Suprapubic skin (tissue), 4 donors: ENCODE results near the gene GJA9. TPM values are rescaled to one million over a fixed set of nuclear protein-coding genes. Genes with fewer than 3 reads are reported as not detected.

Experiments used
- DNase-seq, 2 donors: peaks; one replicate each; pipeline ENCODE4 v3.0.0-alpha.2; 2019; ENCODE audit warnings: low spot score in 2 of 2
- H3K27ac ChIP-seq: fragments of 200-600 bp; sonication (generic); one replicate; pipeline ENCODE4 v1.5.1; 2019
- H3K27me3 ChIP-seq: fragments of 200-600 bp; sonication (generic); one replicate; pipeline ENCODE4 v1.5.1; 2019
- H3K36me3 ChIP-seq: fragments of 200-600 bp; sonication (generic); one replicate; pipeline ENCODE4 v1.5.1; 2019
- H3K4me1 ChIP-seq: fragments of 200-600 bp; sonication (generic); one replicate; pipeline ENCODE4 v1.5.1; 2019
- H3K4me3 ChIP-seq: fragments of 200-600 bp; sonication (generic); one replicate; pipeline ENCODE4 v1.5.1; 2019; ENCODE audit warnings: mild to moderate bottlenecking
- H3K9me3 ChIP-seq: fragments of 200-600 bp; sonication (generic); one replicate; pipeline ENCODE4 v1.5.1; 2019
- EP300 ChIP-seq: sonication (generic); formaldehyde crosslinking; IDR thresholded peaks from one replicate; pipeline ENCODE4 v1.6.1; 2017; ENCODE audit warnings: antibody characterized with exemption
- POLR2A ChIP-seq, 2 donors: fragments of 450-650 bp; IDR thresholded peaks; one replicate each; pipeline ENCODE4 v1.6.1; 2017; ENCODE audit warnings: antibody characterized with exemption in 2 of 2, mild to moderate bottlenecking in 2 of 2, moderate library complexity in 2 of 2
- POLR2AphosphoS5 ChIP-seq, 3 donors: sonication (generic); formaldehyde crosslinking; IDR thresholded peaks; one replicate each; pipeline ENCODE4 v1.6.1; 2017; ENCODE audit warnings: antibody characterized with exemption in 3 of 3
- WGBS: methylation state at CpG from one replicate; pipeline ENCODE4 v1.1.5; 2018; 5-methylcytosine and 5-hydroxymethylcytosine counted together
- total RNA-seq, 4 donors: library from RNA; depleted of rRNA; stranded (reverse); fragments of >200 nt; gene quantifications; one replicate each; pipeline ENCODE4 v1.1.0, GENCODE V29; 2016
- TF ChIP-seq, protein P1 (sequence below), 2 donors: fragments of 200-600 bp in 1 of 2; fragments of 450-650 bp in 1 of 2; sonication (generic) in 1 of 2; IDR thresholded peaks; one replicate each; pipeline ENCODE4 v1.5.1; 2016 to 2019; ENCODE audit warnings: antibody characterized with exemption in 2 of 2, mild to moderate bottlenecking in 1 of 2, moderate library complexity in 1 of 2

GJA9 gene
- total RNA-seq, 4 donors from 2014 or later = 1.1 TPM; not detected in 3

DNA sequence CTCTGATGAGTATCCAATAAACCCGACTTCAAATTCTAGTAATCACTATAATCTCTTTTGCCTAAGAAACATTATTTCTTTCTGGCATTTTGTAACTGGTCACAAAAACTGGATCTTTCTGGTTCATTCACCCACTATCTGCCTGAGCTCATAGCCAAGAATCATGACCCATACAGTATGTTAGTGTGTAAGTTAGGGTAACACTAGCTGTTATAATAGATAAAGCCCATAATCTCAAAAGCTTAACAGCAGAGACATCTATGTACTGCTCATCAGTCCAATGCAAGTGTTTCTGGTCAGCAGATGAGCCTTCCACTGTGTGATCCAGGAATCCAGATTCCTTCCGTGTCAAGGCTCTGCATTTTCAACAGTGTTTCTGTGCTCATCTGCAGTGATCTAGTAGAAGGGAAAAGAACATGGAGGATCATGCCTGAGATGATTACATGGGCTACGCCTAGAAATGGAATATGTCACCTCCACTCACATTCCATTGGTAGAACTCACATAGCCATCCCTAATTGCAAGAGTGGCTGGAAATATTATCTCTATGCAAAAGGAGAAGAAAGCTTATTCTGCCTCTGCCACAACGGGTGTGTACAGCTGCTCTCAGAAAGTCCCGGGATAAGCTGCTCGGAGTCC is 49.5 kb downstream of the GJA9 start:
- Histone ChIP-seq H3K27me3 (peaks cover 4% of the 10 kb centered on the region), H3K4me3 (no peak overlapping the region), H3K4me1 (peaks cover 5% of the 10 kb centered on the region), H3K27ac (no peak overlapping the region), H3K36me3 (no peaks in the 10 kb centered on the region), H3K9me3 (no peaks in the 10 kb centered on the region)
- 74% methylated on average over 6 of the region's 6 CpGs for WGBS
- DNase-seq = no peak
- no peak for TF ChIP-seq EP300
- TF ChIP-seq POLR2A (IDR thresholded peaks at IDR 0.05) = no peak
- TF ChIP-seq POLR2AphosphoS5 (IDR thresholded peaks at IDR 0.05) = no peak
- TF ChIP-seq, protein P1, sequence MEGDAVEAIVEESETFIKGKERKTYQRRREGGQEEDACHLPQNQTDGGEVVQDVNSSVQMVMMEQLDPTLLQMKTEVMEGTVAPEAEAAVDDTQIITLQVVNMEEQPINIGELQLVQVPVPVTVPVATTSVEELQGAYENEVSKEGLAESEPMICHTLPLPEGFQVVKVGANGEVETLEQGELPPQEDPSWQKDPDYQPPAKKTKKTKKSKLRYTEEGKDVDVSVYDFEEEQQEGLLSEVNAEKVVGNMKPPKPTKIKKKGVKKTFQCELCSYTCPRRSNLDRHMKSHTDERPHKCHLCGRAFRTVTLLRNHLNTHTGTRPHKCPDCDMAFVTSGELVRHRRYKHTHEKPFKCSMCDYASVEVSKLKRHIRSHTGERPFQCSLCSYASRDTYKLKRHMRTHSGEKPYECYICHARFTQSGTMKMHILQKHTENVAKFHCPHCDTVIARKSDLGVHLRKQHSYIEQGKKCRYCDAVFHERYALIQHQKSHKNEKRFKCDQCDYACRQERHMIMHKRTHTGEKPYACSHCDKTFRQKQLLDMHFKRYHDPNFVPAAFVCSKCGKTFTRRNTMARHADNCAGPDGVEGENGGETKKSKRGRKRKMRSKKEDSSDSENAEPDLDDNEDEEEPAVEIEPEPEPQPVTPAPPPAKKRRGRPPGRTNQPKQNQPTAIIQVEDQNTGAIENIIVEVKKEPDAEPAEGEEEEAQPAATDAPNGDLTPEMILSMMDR (IDR thresholded peaks at IDR 0.05) = no peak

DNA sequence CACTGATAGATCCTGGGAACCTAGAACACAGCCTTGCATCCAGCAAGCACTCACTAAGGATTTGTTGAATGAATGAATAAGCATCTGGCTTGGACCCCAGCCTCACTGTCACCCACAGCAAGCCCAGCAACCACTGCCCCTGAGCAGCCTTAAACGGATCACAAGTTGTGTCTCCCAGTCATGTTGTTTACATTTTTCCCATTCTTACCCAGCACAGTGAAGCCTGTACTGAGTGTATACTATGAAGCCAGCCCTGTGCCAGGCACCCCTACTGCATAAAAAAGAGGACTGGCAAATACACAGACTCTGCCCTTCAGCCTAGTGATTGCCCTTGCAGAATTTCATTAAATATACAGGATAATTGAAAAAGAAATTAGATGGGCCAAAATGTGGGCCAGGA is 52.0 kb downstream of the GJA9 start:
- H3K4me1 ChIP-seq = no peaks in the 10 kb centered on the region
- H3K27me3 ChIP-seq = peaks cover 12% of the 10 kb centered on the region
- no peak overlapping the region for H3K4me3 ChIP-seq
- no peaks in the 10 kb centered on the region for H3K36me3 ChIP-seq
- no peaks in the 10 kb centered on the region for H3K9me3 ChIP-seq
- 47% methylated on average over 1 of the region's 1 CpG for WGBS
- H3K27ac ChIP-seq = no peak overlapping the region
- no peak for DNase-seq
- TF ChIP-seq EP300 (no peak), POLR2AphosphoS5 (IDR thresholded peaks at IDR 0.05) (no peak), POLR2A (IDR thresholded peaks at IDR 0.05) (no peak)
- TF ChIP-seq, protein P1 (IDR thresholded peaks at IDR 0.05) = no peak

DNA sequence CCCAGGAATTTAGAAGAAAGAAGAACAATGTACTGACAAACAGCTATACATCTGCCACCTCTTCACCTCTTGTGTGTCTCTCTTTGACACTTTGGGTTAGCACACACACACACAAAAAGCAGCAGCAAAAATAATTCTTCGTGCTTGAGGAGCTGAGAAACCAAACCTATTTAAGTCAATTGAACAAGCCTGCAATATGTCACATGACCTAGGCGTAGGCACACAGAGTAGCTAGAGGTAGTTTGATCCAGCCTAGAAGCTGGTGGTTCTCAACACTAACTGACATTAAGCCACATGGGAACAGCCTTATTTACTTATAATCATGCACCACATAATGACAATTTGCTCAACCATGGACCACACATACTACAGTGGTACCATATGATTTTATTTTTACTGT is 54.1 kb downstream of the GJA9 start:
- no peak for DNase-seq
- WGBS = 77% methylated on average over 2 of the region's 2 CpGs
- H3K4me3 ChIP-seq = no peak overlapping the region

DNA sequence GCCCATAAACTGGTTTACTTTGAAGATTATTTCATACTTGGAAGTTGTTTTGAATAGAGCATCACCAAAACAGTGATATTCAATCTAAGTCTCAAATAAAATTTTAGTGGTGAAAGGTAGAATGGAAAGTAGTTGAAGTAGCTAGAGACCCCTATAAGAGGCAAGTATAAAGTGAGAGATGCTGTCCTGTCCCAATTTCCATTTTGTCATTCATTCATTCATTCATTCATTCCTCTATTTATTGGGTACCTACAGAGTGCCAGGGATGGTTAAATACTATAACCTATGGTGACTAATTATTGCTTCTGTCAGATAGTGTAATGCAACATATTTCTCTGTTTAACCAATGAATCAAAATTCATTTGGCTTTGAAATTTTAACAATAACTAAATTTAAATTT is 54.5 kb downstream of the GJA9 start:
- no peak for DNase-seq
- no peaks in the 10 kb centered on the region for H3K4me1 ChIP-seq
- no peak for TF ChIP-seq POLR2A (IDR thresholded peaks at IDR 0.05)
- no peak for TF ChIP-seq POLR2AphosphoS5 (IDR thresholded peaks at IDR 0.05)
- TF ChIP-seq, protein P1 (IDR thresholded peaks at IDR 0.05) = no peak
- TF ChIP-seq EP300 = no peak
- H3K36me3 ChIP-seq = no peaks in the 10 kb centered on the region
- H3K27me3 ChIP-seq = peaks cover 23% of the 10 kb centered on the region
- H3K4me3 ChIP-seq = no peak overlapping the region
- H3K9me3 ChIP-seq = no peaks in the 10 kb centered on the region
- no peak overlapping the region for H3K27ac ChIP-seq

More for the DNA sequence above, 54.1 kb downstream of the GJA9 start:
- H3K4me1 ChIP-seq = no peaks in the 10 kb centered on the region
- peaks cover 21% of the 10 kb centered on the region for H3K27me3 ChIP-seq
- no peak overlapping the region for H3K27ac ChIP-seq
- H3K36me3 ChIP-seq = no peaks in the 10 kb centered on the region
- TF ChIP-seq POLR2A (IDR thresholded peaks at IDR 0.05) = no peak
- TF ChIP-seq POLR2AphosphoS5 (IDR thresholded peaks at IDR 0.05) = no peak
- TF ChIP-seq, protein P1 (IDR thresholded peaks at IDR 0.05) = no peak
- no peak for TF ChIP-seq EP300
- H3K9me3 ChIP-seq = no peaks in the 10 kb centered on the region

DNA sequence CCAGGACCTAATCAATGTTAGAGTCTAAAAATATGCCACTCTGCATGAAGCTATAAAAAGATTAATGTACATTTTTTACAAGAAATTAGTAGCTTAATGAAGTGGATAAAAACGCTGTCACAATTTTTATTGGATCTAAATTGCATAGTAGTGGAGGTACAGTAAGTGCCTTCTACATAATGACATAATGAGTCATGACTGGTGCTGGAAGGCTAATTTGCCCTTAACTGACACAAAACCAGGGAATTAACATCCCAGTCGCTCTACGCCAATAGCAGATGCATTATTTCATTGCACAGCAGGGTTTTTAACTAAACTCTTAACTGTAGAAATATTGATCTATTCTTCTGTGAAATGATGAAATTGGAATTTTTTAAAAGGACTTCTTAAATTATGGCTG is 55.1 kb downstream of the GJA9 start:
- peaks cover 23% of the 10 kb centered on the region for H3K27me3 ChIP-seq
- no peak overlapping the region for H3K4me3 ChIP-seq
- H3K4me1 ChIP-seq = no peaks in the 10 kb centered on the region
- H3K36me3 ChIP-seq = no peaks in the 10 kb centered on the region
- 48% methylated on average over 3 of the region's 3 CpGs for WGBS
- TF ChIP-seq POLR2AphosphoS5 (IDR thresholded peaks at IDR 0.05) (no peak), POLR2A (IDR thresholded peaks at IDR 0.05) (no peak), EP300 (no peak)
- TF ChIP-seq, protein P1 (IDR thresholded peaks at IDR 0.05) = no peak
- no peak overlapping the region for H3K27ac ChIP-seq
- H3K9me3 ChIP-seq = no peaks in the 10 kb centered on the region
- DNase-seq = no peak

Other genes with a start within 250 kb of the GJA9 start
- 10 to 100 TPM; 18.3 to 25.3 (median 20.4) TPM for gene RRAGC, start 21.8 kb downstream of the GJA9 start, total RNA-seq
- 10 to 100 TPM in 3 of 4 donors, 1 to 10 TPM in 1; 6.9 to 21.2 (median 19.7) TPM for gene MYCBP, start 8.2 kb downstream of the GJA9 start, total RNA-seq
- gene RHBDL2, start 60.2 kb upstream of the GJA9 start, total RNA-seq = 10 to 100 TPM in 3 of 4 donors, 1 to 10 TPM in 1; 5.9 to 26.6 (median 10.8) TPM
- 10 to 100 TPM; 26.1 to 34.7 (median 30.4) TPM for gene AKIRIN1, start 109.7 kb upstream of the GJA9 start, total RNA-seq
- 100 to 1,000 TPM; 314 to 371 (median 352) TPM for gene NDUFS5, start 144.8 kb upstream of the GJA9 start, total RNA-seq